Bronchial epithelial cell (primary cell): ENCODE results near the gene ZNF503. TPM values are rescaled to one million over a fixed set of nuclear protein-coding genes. Genes with fewer than 3 reads are reported as not detected.

ENCODE experiments used
- DNase-seq: peaks from one replicate; pipeline ENCODE4 v3.0.0-alpha.2; 2010; ENCODE audit warnings: low read depth
- FAIRE-seq: peaks from 2 replicates; lab custom pipeline; 2011; peaks lifted over from hg19 to GRCh38; lab: Jason Lieb, UNC
- H3K27me3 ChIP-seq: 2 replicates; pipeline ENCODE4 v1.5.1; 2011; ENCODE audit warnings: low read length; ENCODE audit not compliant: control insufficient read depth, insufficient read depth
- H3K36me3 ChIP-seq: 2 replicates; pipeline ENCODE4 v1.5.1; 2011; ENCODE audit warnings: low read length; ENCODE audit not compliant: control insufficient read depth, insufficient read depth
- H3K4me3 ChIP-seq: 2 replicates; pipeline ENCODE4 v1.5.1; 2011; ENCODE audit warnings: mild to moderate bottlenecking, low read depth, low read length, control low read depth
- CTCF ChIP-seq: IDR thresholded peaks from 2 replicates; pipeline ENCODE4 v1.5.1; 2011; ENCODE audit warnings: mild to moderate bottlenecking, moderate library complexity, low read length, control low read depth, inconsistent platforms; ENCODE audit not compliant: insufficient read depth, severe bottlenecking
- total RNA-seq: library from RNA; depleted of rRNA; stranded (reverse); fragments of >200 nt; gene quantifications from 2 replicates; pipeline ENCODE4 v1.2.1, GENCODE V29; 2014

The ZNF503 gene
- 2.1 and 2.6 TPM in 2 replicates for total RNA-seq

GRCh38 chr10:75401569-75402485 lies at the start of gene ZNF503:
Gene ZNF503, minus strand, starts transcription at chr10:75401764. Its CDS starts 345 bp downstream, at chr10:75401419.
- DNase-seq (peak; percentile 87), FAIRE-seq (no peak)
- peak within 1 kb of the TSS; percentile 95 for H3K4me3 ChIP-seq
- peaks cover 6% of the 10 kb centered on the region for H3K36me3 ChIP-seq
- no peaks in the 10 kb centered on the region for H3K27me3 ChIP-seq
- TF ChIP-seq CTCF = peak; percentile 14

- no peak for DNase-seq
- no peak for TF ChIP-seq CTCF
- H3K36me3 ChIP-seq = no peaks in the 10 kb centered on the region
- FAIRE-seq = no peak
- no peaks in the 10 kb centered on the region for H3K27me3 ChIP-seq
- H3K4me3 ChIP-seq = no peak overlapping the region
Observed at GRCh38 chr10:75450644-75451640, 49.4 kb upstream of the ZNF503 start.

GRCh38 chr10:75450075-75450445 lies 48.5 kb upstream of the ZNF503 start:
- TF ChIP-seq CTCF = no peak
- H3K4me3 ChIP-seq = no peak overlapping the region
- H3K36me3 ChIP-seq = no peaks in the 10 kb centered on the region
- H3K27me3 ChIP-seq = no peaks in the 10 kb centered on the region
- FAIRE-seq = no peak
- DNase-seq = no peak

GRCh38 chr10:75449382-75450074 lies 48.0 kb upstream of the ZNF503 start:
- TF ChIP-seq CTCF = no peak
- H3K27me3 ChIP-seq = no peaks in the 10 kb centered on the region
- H3K36me3 ChIP-seq = no peaks in the 10 kb centered on the region
- DNase-seq (no peak), FAIRE-seq (no peak)
- H3K4me3 ChIP-seq = no peak overlapping the region

GRCh38 chr10:75448166-75448565 lies 46.6 kb upstream of the ZNF503 start:
- no peak for TF ChIP-seq CTCF
- DNase-seq = no peak
- Histone ChIP-seq H3K27me3 (no peaks in the 10 kb centered on the region), H3K4me3 (no peak overlapping the region), H3K36me3 (no peaks in the 10 kb centered on the region)
- FAIRE-seq = no peak
